Transverse colon (tissue), 4 donors: Measurements from ENCODE around the gene PPL. TPM values are rescaled to one million over a fixed set of nuclear protein-coding genes. Genes with fewer than 3 reads are reported as not detected.

Experiments used
- DNase-seq: peaks from one replicate; pipeline ENCODE4 v3.0.0-alpha.2; 2019
- H3K27ac ChIP-seq, 4 donors: fragments of 200-600 bp; sonication (generic); 2 replicates each; pipeline ENCODE4 v1.5.1; 2016 to 2018; ENCODE audit warnings: inconsistent platforms in 4 of 4
- H3K27me3 ChIP-seq: fragments of 200-600 bp; sonication (generic); 2 replicates; pipeline ENCODE4 v1.5.1; 2017; ENCODE audit warnings: inconsistent platforms
- H3K36me3 ChIP-seq, 4 donors: fragments of 200-600 bp; sonication (generic); 2 replicates each; pipeline ENCODE4 v1.5.1; 2017 to 2019; ENCODE audit warnings: inconsistent platforms in 4 of 4
- H3K4me1 ChIP-seq, 4 donors: fragments of 200-600 bp; sonication (generic); 2 replicates each; pipeline ENCODE4 v1.5.1; 2017 to 2020; ENCODE audit warnings: inconsistent platforms in 4 of 4
- H3K4me3 ChIP-seq, 4 donors: fragments of 200-600 bp; sonication (generic); 1 replicate in 1 of 4; 2 replicates in 3 of 4; pipeline versions ENCODE4 v1.5.1 to v1.6.1; 2017 to 2019; ENCODE audit warnings: inconsistent platforms in 4 of 4
- H3K9me3 ChIP-seq, 2 donors: fragments of 200-600 bp; sonication (generic); 2 replicates each; pipeline ENCODE4 v1.5.1; 2017 to 2019; ENCODE audit warnings: inconsistent platforms in 2 of 2
- CTCF ChIP-seq, 5 experiments: fragments of 200-600 bp in 3 of 5; fragments of 450-650 bp in 2 of 5; sonication (generic) in 3 of 5; IDR thresholded peaks; 1 replicate in 2 of 5; 2 replicates in 3 of 5; pipeline ENCODE4 v1.5.1; 2016 to 2017; ENCODE audit warnings: antibody characterized with exemption in 5 of 5, inconsistent platforms in 3 of 5, mild to moderate bottlenecking in 2 of 5, moderate library complexity in 1 of 5
- EP300 ChIP-seq: sonication (generic); formaldehyde crosslinking; IDR thresholded peaks from one replicate; pipeline ENCODE4 v1.6.1; 2017; ENCODE audit warnings: antibody characterized with exemption, low read depth
- POLR2A ChIP-seq: fragments of 450-650 bp; IDR thresholded peaks from one replicate; pipeline ENCODE4 v1.6.1; 2016; ENCODE audit warnings: antibody characterized with exemption, mild to moderate bottlenecking, moderate library complexity
- POLR2AphosphoS5 ChIP-seq, 3 donors: sonication (generic); formaldehyde crosslinking; IDR thresholded peaks; one replicate each; pipeline ENCODE4 v1.6.1; 2016; ENCODE audit warnings: antibody characterized with exemption in 3 of 3
- WGBS, 2 donors: methylation state at CpG; one replicate each; pipeline ENCODE4 v1.1.5; 2018; ENCODE audit warnings: low coverage in 1 of 2; 5-methylcytosine and 5-hydroxymethylcytosine counted together
- in situ Hi-C, 4 donors: fragments of 200-750 bp; cut with MboI; loops; one replicate each; pipeline versions ENCODE4 v1.15.0 to v1.15.1; 2017; ENCODE audit warnings: low sequenced_read_pairs in 3 of 4, low pct_ligation_motif_present in 1 of 4, low pct_unique_long_range_greater_than_20kb in 1 of 4
- intact Hi-C: fragments of 100-400 bp; cut with DNase I; formaldehyde crosslinking; loops from one replicate; pipeline ENCODE4 v1.15.1; 2023; ENCODE audit warnings: low total_unique reads
- total RNA-seq, 4 donors: library from RNA; depleted of rRNA; stranded (reverse); fragments of >200 nt; gene quantifications; one replicate each; pipeline ENCODE4 v1.1.0, GENCODE V29; 2016

The PPL gene
- total RNA-seq, 4 donors from 2014 or later, result 13.5 to 28.8 (median 22.8) TPM

- H3K9me3 ChIP-seq, result no peaks in the 10 kb centered on the region
- DNase-seq, result no peak
- H3K36me3 ChIP-seq, result no peaks in the 10 kb centered on the region
- peaks cover 4% of the 10 kb centered on the region for H3K27me3 ChIP-seq
- no peak for TF ChIP-seq POLR2AphosphoS5 (IDR thresholded peaks at IDR 0.05)
- no peak for TF ChIP-seq EP300
- TF ChIP-seq POLR2A, result no peak
- no peak for TF ChIP-seq CTCF (IDR thresholded peaks at IDR 0.05)
- in situ Hi-C loops, result no loop called here
- H3K4me3 ChIP-seq, result no peak overlapping the region
- H3K27ac ChIP-seq, result no peak overlapping the region
- peaks cover 0 to 3% (median 0%) of the 10 kb centered on the region in 4 donors for H3K4me1 ChIP-seq
- WGBS, 2 donors, result 72 to 80% methylated on average over 4 to 10 of the region's 10 CpGs
- intact Hi-C loops, result no loop called here
Measured at GRCh38 chr16:4980691-4981090, 43.7 kb upstream of the PPL start.

- no peak for DNase-seq
- in situ Hi-C loops (no loop called here), intact Hi-C loops (no loop called here)
- no peaks in the 10 kb centered on the region for H3K27me3 ChIP-seq
- H3K4me1 ChIP-seq, result peaks cover 0 to 3% (median 0%) of the 10 kb centered on the region in 4 donors
- WGBS, 2 donors, result 70 to 79% methylated on average over 6 to 25 of the region's 25 CpGs
- TF ChIP-seq EP300 (no peak), POLR2A (no peak), POLR2AphosphoS5 (IDR thresholded peaks at IDR 0.05) (no peak), CTCF (IDR thresholded peaks at IDR 0.05) (no peak)
- no peaks in the 10 kb centered on the region for H3K36me3 ChIP-seq
- H3K9me3 ChIP-seq, result no peaks in the 10 kb centered on the region
- no peak overlapping the region for H3K27ac ChIP-seq
- H3K4me3 ChIP-seq, result no peak overlapping the region
Measured at GRCh38 chr16:4979736-4980660, 43.0 kb upstream of the PPL start.

GRCh38 chr16:4979164-4979563, 42.2 kb upstream of the PPL start:
- in situ Hi-C loops, result no loop called here
- TF ChIP-seq EP300 (no peak), CTCF (IDR thresholded peaks at IDR 0.05) (no peak), POLR2A (no peak), POLR2AphosphoS5 (IDR thresholded peaks at IDR 0.05) (no peak)
- no peaks in the 10 kb centered on the region for H3K27me3 ChIP-seq
- H3K4me3 ChIP-seq, result no peak overlapping the region
- H3K27ac ChIP-seq, result no peak overlapping the region
- 83 to 88% methylated on average over 6 to 7 of the region's 7 CpGs for WGBS, 2 donors
- no peaks in the 10 kb centered on the region for H3K9me3 ChIP-seq
- no peak for DNase-seq
- intact Hi-C loops, result no loop called here
- peaks cover 0 to 3% (median 0%) of the 10 kb centered on the region in 4 donors for H3K4me1 ChIP-seq
- no peaks in the 10 kb centered on the region for H3K36me3 ChIP-seq

- DNase-seq, result peak; percentile 46
- 40 to 63% methylated on average over 1 to 5 of the region's 5 CpGs for WGBS, 2 donors
- TF ChIP-seq CTCF (IDR thresholded peaks at IDR 0.05), result no peak
- TF ChIP-seq POLR2AphosphoS5 (IDR thresholded peaks at IDR 0.05), result no peak
- no peaks in the 10 kb centered on the region for H3K36me3 ChIP-seq
- no peaks in the 10 kb centered on the region for H3K9me3 ChIP-seq
- H3K4me1 ChIP-seq, result peaks cover 0 to 3% (median 0%) of the 10 kb centered on the region in 4 donors
- intact Hi-C loops (no loop called here), in situ Hi-C loops (no loop called here)
- no peak overlapping the region for H3K4me3 ChIP-seq
- H3K27me3 ChIP-seq, result no peaks in the 10 kb centered on the region
- peak overlapping the region; percentile 51 to 73 (median 60) for H3K27ac ChIP-seq
Measured at GRCh38 chr16:4976611-4977145, 39.7 kb upstream of the PPL start.
